Measurements from ENCODE around the gene ANKRD12. TPM values are rescaled to one million over a fixed set of nuclear protein-coding genes. Genes with fewer than 3 reads are reported as not detected.

Gene ANKRD12
- polyA plus RNA-seq, 1 donor from 2014 or later: 32.3 TPM

- Histone ChIP-seq H4K20me1 (ENCODE audit: insufficient read depth) (no peaks in the 10 kb centered on the region), H3K4me3 (ENCODE audit: low read length) (no peak overlapping the region), H3K9ac (ENCODE audit: low read length) (no peak overlapping the region), H3K79me2 (replicated peaks; ENCODE audit: insufficient read depth, low read length) (no peaks in the 10 kb centered on the region), H3K36me3 (ENCODE audit: insufficient read depth, low read length) (peaks cover 6% of the 10 kb centered on the region), H3K9me2 (ENCODE audit: insufficient read depth, low read length) (no peaks in the 10 kb centered on the region), H3F3A (ENCODE audit: insufficient read depth, low read length, poor library complexity, severe bottlenecking) (no peaks in the 10 kb centered on the region), H3K9me3 (ENCODE audit: low read length) (no peaks in the 10 kb centered on the region), H3K27ac (ENCODE audit: low read length) (no peak overlapping the region), H3K4me2 (ENCODE audit: low read length) (no peak overlapping the region), H3K27me3 (ENCODE audit: insufficient read depth, low read depth, low read length) (no peaks in the 10 kb centered on the region), H2AFZ (ENCODE audit: low read depth, low read length) (no peak overlapping the region)
- no peak for TF ChIP-seq MXI1 (conservative IDR thresholded peaks at IDR 0.05; ENCODE audit: poor library complexity, severe bottlenecking)
- TF ChIP-seq EP300 (conservative IDR thresholded peaks at IDR 0.05; ENCODE audit: poor library complexity, severe bottlenecking): no peak
- no peak for TF ChIP-seq TAF1 (IDR thresholded peaks at IDR 0.05; ENCODE audit: low read depth)
- TF ChIP-seq EZH2 (IDR thresholded peaks at IDR 0.05; ENCODE audit: borderline replicate concordance, insufficient read depth, low read length, poor library complexity, severe bottlenecking): no peak
Measured at GRCh38 chr18:9216459-9216858, 79.9 kb downstream of the ANKRD12 start.

- H3K36me3 ChIP-seq (ENCODE audit: insufficient read depth, low read length): peaks cover 6% of the 10 kb centered on the region
- H3K9me2 ChIP-seq (ENCODE audit: insufficient read depth, low read length): no peaks in the 10 kb centered on the region
- no peaks in the 10 kb centered on the region for H3K79me2 ChIP-seq (replicated peaks; ENCODE audit: insufficient read depth, low read length)
- no peaks in the 10 kb centered on the region for H4K20me1 ChIP-seq (ENCODE audit: insufficient read depth)
- no peak for TF ChIP-seq RAD21 (conservative IDR thresholded peaks at IDR 0.05)
- no peak for TF ChIP-seq MXI1 (conservative IDR thresholded peaks at IDR 0.05; ENCODE audit: poor library complexity, severe bottlenecking)
- TF ChIP-seq REST (IDR thresholded peaks at IDR 0.05; ENCODE audit: borderline replicate concordance): no peak
- TF ChIP-seq SMC3 (conservative IDR thresholded peaks at IDR 0.05; ENCODE audit: poor library complexity): no peak
- TF ChIP-seq TAF1 (IDR thresholded peaks at IDR 0.05; ENCODE audit: low read depth): no peak
- no peak for TF ChIP-seq EZH2 (IDR thresholded peaks at IDR 0.05; ENCODE audit: borderline replicate concordance, insufficient read depth, low read length, poor library complexity, severe bottlenecking)
- TF ChIP-seq, protein P1, sequence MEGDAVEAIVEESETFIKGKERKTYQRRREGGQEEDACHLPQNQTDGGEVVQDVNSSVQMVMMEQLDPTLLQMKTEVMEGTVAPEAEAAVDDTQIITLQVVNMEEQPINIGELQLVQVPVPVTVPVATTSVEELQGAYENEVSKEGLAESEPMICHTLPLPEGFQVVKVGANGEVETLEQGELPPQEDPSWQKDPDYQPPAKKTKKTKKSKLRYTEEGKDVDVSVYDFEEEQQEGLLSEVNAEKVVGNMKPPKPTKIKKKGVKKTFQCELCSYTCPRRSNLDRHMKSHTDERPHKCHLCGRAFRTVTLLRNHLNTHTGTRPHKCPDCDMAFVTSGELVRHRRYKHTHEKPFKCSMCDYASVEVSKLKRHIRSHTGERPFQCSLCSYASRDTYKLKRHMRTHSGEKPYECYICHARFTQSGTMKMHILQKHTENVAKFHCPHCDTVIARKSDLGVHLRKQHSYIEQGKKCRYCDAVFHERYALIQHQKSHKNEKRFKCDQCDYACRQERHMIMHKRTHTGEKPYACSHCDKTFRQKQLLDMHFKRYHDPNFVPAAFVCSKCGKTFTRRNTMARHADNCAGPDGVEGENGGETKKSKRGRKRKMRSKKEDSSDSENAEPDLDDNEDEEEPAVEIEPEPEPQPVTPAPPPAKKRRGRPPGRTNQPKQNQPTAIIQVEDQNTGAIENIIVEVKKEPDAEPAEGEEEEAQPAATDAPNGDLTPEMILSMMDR (IDR thresholded peaks at IDR 0.05; ENCODE audit: poor library complexity, severe bottlenecking): no peak
- TF ChIP-seq POLR2AphosphoS5 (IDR thresholded peaks at IDR 0.05): no peak
- no peak for TF ChIP-seq EP300 (conservative IDR thresholded peaks at IDR 0.05; ENCODE audit: poor library complexity, severe bottlenecking)
- H3F3A ChIP-seq (ENCODE audit: insufficient read depth, low read length, poor library complexity, severe bottlenecking): no peaks in the 10 kb centered on the region
- no peak overlapping the region for H3K27ac ChIP-seq (ENCODE audit: low read length)
- H3K27me3 ChIP-seq (ENCODE audit: insufficient read depth, low read depth, low read length): no peaks in the 10 kb centered on the region
- H3K4me2 ChIP-seq (ENCODE audit: low read length): no peak overlapping the region
- no peak overlapping the region for H3K9ac ChIP-seq (ENCODE audit: low read length)
- no peak overlapping the region for H3K4me3 ChIP-seq (ENCODE audit: low read length)
- no peaks in the 10 kb centered on the region for H3K9me3 ChIP-seq (ENCODE audit: low read length)
- H2AFZ ChIP-seq (ENCODE audit: low read depth, low read length): no peak overlapping the region
Measured at GRCh38 chr18:9217743-9218451, 81.3 kb downstream of the ANKRD12 start.

Measured in neural cell (in vitro differentiated cells).